GM20000 (cell line): ENCODE data around the gene SYNPO.

Experiments used
- DNase-seq: peaks from one replicate; pipeline ENCODE4 v3.0.0; 2012; ENCODE audit warnings: low spot score
- TF ChIP-seq, protein P1 (sequence below): IDR thresholded peaks from 2 replicates; pipeline ENCODE4 v1.5.1; 2012; ENCODE audit warnings: mild to moderate bottlenecking, control low read depth; ENCODE audit errors: extremely low read depth, missing control alignments

SYNPO gene

GRCh38 chr5:150631326-150631701 is 9.1 kb upstream of the SYNPO start:
- TF ChIP-seq, protein P1, sequence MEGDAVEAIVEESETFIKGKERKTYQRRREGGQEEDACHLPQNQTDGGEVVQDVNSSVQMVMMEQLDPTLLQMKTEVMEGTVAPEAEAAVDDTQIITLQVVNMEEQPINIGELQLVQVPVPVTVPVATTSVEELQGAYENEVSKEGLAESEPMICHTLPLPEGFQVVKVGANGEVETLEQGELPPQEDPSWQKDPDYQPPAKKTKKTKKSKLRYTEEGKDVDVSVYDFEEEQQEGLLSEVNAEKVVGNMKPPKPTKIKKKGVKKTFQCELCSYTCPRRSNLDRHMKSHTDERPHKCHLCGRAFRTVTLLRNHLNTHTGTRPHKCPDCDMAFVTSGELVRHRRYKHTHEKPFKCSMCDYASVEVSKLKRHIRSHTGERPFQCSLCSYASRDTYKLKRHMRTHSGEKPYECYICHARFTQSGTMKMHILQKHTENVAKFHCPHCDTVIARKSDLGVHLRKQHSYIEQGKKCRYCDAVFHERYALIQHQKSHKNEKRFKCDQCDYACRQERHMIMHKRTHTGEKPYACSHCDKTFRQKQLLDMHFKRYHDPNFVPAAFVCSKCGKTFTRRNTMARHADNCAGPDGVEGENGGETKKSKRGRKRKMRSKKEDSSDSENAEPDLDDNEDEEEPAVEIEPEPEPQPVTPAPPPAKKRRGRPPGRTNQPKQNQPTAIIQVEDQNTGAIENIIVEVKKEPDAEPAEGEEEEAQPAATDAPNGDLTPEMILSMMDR: no peak
- DNase-seq: no peak

- TF ChIP-seq, protein P1: no peak
- DNase-seq: no peak
These were observed 7.9 kb upstream of the SYNPO start for GRCh38 chr5:150632305-150633160.

DNA sequence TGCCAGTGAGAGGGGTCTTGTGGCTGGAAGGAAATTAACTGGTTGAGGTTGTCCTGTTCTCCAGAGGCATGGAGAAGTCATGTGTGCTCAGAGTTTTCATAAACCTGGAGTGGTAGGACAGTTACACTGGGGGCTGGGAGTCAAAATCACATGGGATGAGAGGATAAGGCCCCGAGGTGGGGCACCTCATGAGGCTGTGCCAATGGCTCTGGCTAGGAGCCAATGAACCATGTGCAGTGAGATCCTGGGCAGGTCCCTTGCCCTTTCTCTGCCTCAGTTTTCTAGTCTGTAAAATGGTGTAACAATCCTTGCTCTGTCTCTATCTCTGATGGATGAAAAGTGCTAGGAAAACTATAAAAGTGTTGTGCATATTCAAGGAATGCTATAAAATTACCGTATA is 7.0 kb upstream of the SYNPO start:
- TF ChIP-seq, protein P1: no peak
- no peak for DNase-seq

GRCh38 chr5:150636391-150637244 is 3.8 kb upstream of the SYNPO start:
- DNase-seq: no peak

DNA sequence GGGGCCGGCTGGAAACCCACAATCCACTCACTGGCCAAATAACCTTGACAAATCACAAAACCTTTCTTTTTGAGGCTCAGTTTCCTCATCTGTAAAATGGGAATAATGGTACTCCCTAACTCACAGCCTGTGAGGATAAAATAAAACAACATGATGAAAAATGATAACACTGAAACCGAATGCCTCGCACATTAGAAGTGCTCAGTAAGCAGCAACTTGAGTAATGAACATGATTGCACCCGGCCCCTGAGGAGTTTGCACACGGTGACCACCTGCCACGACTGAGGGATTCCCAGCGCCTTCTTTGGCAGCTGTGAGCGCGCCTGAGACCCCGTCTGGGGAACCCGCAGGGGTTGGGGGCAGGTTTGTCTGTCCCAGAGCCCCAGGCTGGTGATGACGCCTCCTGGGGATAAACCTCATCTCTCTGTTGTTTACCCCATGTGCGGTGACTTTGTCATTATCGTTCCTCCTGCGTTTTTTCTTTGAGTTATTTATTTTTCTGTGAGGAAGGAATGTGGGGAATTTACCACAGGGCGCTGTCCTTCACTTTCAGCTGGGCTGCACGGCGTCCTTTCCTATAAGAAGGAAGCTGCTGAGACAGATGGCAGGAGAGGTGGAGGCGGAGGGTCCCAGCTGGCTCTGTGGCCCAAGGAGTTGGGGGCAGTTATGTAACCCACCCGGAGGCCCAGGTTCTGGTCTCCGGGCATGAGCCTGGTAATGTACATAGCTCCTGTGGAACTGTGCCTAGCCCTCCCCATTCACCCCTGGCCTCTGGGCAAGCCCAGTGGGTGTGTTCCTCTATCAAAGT is 3.0 kb upstream of the SYNPO start:
- DNase-seq: no peak
- TF ChIP-seq, protein P1: no peak

More at GRCh38 chr5:150636391-150637244, 3.8 kb upstream of the SYNPO start:
- TF ChIP-seq, protein P1: no peak

DNA sequence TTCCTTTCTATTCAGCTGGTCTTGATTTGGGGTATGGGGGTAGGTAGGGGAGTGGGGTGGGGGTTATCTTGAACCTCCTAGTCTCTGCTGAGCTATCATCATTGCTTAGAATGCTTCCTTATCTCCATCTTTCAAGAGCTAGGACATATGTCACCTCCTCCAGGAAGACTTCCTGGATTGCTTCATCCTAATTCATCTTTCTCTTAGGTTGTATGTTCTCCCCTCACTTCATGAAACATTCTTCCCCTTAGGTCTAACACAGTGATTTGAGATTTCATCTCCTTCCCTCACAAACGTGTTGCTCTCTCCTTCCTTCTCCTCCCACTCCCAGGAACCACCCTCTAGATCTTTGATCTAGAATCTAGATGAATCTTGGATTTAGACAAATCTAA is 2.4 kb upstream of the SYNPO start:
- TF ChIP-seq, protein P1: no peak
- no peak for DNase-seq
